Measurements from ENCODE around the gene PREP.

GRCh38 chr6:105300090-105300489, 102.8 kb downstream of the PREP start:
- no peak for TF ChIP-seq JUN (IDR thresholded peaks at IDR 0.05)
- no peak for TF ChIP-seq BHLHE40 (IDR thresholded peaks at IDR 0.05; ENCODE audit: low read depth, low read length)
- no peak for TF ChIP-seq ESRRA (IDR thresholded peaks at IDR 0.05; ENCODE audit: borderline replicate concordance, low read length)
- TF ChIP-seq, protein P1, sequence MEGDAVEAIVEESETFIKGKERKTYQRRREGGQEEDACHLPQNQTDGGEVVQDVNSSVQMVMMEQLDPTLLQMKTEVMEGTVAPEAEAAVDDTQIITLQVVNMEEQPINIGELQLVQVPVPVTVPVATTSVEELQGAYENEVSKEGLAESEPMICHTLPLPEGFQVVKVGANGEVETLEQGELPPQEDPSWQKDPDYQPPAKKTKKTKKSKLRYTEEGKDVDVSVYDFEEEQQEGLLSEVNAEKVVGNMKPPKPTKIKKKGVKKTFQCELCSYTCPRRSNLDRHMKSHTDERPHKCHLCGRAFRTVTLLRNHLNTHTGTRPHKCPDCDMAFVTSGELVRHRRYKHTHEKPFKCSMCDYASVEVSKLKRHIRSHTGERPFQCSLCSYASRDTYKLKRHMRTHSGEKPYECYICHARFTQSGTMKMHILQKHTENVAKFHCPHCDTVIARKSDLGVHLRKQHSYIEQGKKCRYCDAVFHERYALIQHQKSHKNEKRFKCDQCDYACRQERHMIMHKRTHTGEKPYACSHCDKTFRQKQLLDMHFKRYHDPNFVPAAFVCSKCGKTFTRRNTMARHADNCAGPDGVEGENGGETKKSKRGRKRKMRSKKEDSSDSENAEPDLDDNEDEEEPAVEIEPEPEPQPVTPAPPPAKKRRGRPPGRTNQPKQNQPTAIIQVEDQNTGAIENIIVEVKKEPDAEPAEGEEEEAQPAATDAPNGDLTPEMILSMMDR (IDR thresholded peaks at IDR 0.05) = no peak
- TF ChIP-seq EP300 (IDR thresholded peaks at IDR 0.05) = no peak
- no peak for TF ChIP-seq JUNB (IDR thresholded peaks at IDR 0.05)
- TF ChIP-seq EHMT2 (IDR thresholded peaks at IDR 0.05; ENCODE audit: low read depth) = no peak
- no peak for TF ChIP-seq CBX2 (IDR thresholded peaks at IDR 0.05; ENCODE audit: borderline replicate concordance, low read depth)
- no peak for TF ChIP-seq MAZ (IDR thresholded peaks at IDR 0.05; ENCODE audit: borderline replicate concordance, low read depth, low read length)
- no peak for TF ChIP-seq TP53 (CRISPR knock-in tag; IDR thresholded peaks at IDR 0.05)
- TF ChIP-seq HOXB5 (CRISPR knock-in tag; IDR thresholded peaks at IDR 0.05) = no peak

Measured in A549 (cell line).